Limb (tissue), 2 donors: ENCODE data around the gene FRMD4A.

Experiments used
- DNase-seq, 2 donors: peaks; one replicate each; pipeline ENCODE4 v3.0.0-alpha.2; 2016; ENCODE audit errors: extremely low spot score in 2 of 2

FRMD4A gene

GRCh38 chr10:13632440-13632839 lies 698.3 kb downstream of the FRMD4A start:
- DNase-seq = no peak

- DNase-seq = no peak
Measured at GRCh38 chr10:13631594-13631993, 699.1 kb downstream of the FRMD4A start.

- DNase-seq = no peak
Measured at GRCh38 chr10:13630231-13630630, 700.5 kb downstream of the FRMD4A start.

- DNase-seq = no peak
Measured at GRCh38 chr10:13629116-13629515, 701.6 kb downstream of the FRMD4A start.

GRCh38 chr10:13628661-13629060 lies 702.1 kb downstream of the FRMD4A start:
- no peak for DNase-seq

GRCh38 chr10:13627459-13628310 lies 703.0 kb downstream of the FRMD4A start:
- no peak for DNase-seq

GRCh38 chr10:13624630-13625029 lies 706.1 kb downstream of the FRMD4A start:
- no peak for DNase-seq

- no peak for DNase-seq
Measured at GRCh38 chr10:13621931-13622330, 708.8 kb downstream of the FRMD4A start.

GRCh38 chr10:13617116-13617515 lies 713.6 kb downstream of the FRMD4A start:
- DNase-seq = no peak

- no peak for DNase-seq
Measured at GRCh38 chr10:13615650-13616300, 714.9 kb downstream of the FRMD4A start.

GRCh38 chr10:13614530-13615332 lies 716.0 kb downstream of the FRMD4A start:
- DNase-seq = no peak

GRCh38 chr10:13613519-13613918 lies 717.2 kb downstream of the FRMD4A start:
- peak in 1 of 2 donors; percentile 77 for DNase-seq

GRCh38 chr10:13612654-13613373 lies 717.9 kb downstream of the FRMD4A start:
- no peak for DNase-seq

- peak; percentile 51 to 55 for DNase-seq
Measured at GRCh38 chr10:13608246-13608853, 722.4 kb downstream of the FRMD4A start.

GRCh38 chr10:13604357-13605040 lies 726.2 kb downstream of the FRMD4A start:
- DNase-seq = no peak

GRCh38 chr10:13597909-13598308 lies 732.8 kb downstream of the FRMD4A start:
- DNase-seq = no peak

GRCh38 chr10:13594641-13595040 lies 736.1 kb downstream of the FRMD4A start:
- DNase-seq = no peak
